IPS-18a (cell line): ENCODE measurements around the gene PPP1R9B.

Experiments
- H3K27ac ChIP-seq: one replicate; pipeline ENCODE4 v1.5.1; 2013; ENCODE audit warnings: low read length
- H3K27me3 ChIP-seq: one replicate; pipeline ENCODE4 v1.6.1; 2013; ENCODE audit warnings: mild to moderate bottlenecking, low read length; ENCODE audit not compliant: control insufficient read depth, insufficient read depth
- H3K36me3 ChIP-seq: one replicate; pipeline ENCODE4 v1.6.1; 2013; ENCODE audit warnings: low read depth, low read length; ENCODE audit not compliant: control insufficient read depth
- H3K4me1 ChIP-seq: one replicate; pipeline ENCODE4 v1.6.1; 2013; ENCODE audit warnings: low read depth, low read length; ENCODE audit not compliant: control insufficient read depth
- H3K4me3 ChIP-seq: one replicate; pipeline ENCODE4 v1.5.1; 2013; ENCODE audit warnings: low read length
- H3K9ac ChIP-seq: one replicate; pipeline ENCODE4 v1.6.1; 2013; ENCODE audit warnings: mild to moderate bottlenecking, low read length, moderate library complexity
- H3K9me3 ChIP-seq: one replicate; pipeline ENCODE4 v1.6.1; 2013; ENCODE audit warnings: low read depth, low read length; ENCODE audit not compliant: control insufficient read depth

Gene PPP1R9B

DNA sequence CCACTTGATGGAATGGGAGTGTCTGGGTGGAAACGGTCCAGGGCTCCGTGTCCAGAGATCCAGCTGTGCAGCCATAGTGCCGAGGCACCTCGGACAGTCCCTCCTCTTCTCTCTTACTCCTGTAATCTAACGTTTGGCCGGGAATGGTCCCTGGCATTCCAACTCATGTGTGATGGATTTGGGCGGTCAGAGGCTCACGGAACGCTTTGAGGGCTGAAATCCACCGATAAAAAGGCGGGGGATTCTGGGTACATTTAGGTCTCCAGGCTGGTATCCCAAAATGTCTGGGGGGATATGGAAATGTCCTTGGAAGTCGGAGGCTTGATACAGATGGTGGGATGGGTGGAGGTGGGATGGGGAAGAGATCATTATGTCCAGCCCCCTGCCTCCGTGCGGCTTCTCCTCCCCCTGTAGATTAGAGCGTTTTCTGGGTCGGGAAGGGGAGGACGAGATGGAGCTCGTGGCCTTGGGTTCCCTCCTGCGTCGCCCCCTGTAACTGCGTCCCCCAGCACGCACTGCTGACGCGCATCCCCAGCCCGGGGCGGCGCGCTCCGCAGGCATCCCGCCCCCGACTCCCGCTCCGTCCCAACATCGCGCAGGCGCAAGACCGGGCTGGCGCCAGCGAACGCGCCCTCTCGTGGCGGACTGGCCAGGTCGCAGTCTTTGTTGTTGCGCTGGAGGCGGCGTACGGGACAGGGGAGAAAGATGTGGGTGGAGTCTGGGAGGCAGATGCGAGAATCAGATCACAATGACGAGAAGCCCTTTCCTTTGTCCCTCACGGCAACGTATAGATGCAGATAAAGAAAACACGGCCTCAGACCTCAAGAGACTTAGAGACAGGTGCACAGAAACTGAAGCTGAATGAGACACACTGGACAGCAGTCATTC lies 10.8 kb upstream of the PPP1R9B start:
- Histone ChIP-seq H3K9me3 (no peaks in the 10 kb centered on the region), H3K4me3 (peak overlapping the region; percentile 72), H3K4me1 (peaks cover 9% of the 10 kb centered on the region), H3K36me3 (no peaks in the 10 kb centered on the region), H3K27ac (no peak overlapping the region), H3K9ac (peak overlapping the region; percentile 8), H3K27me3 (peaks cover 9% of the 10 kb centered on the region)

DNA sequence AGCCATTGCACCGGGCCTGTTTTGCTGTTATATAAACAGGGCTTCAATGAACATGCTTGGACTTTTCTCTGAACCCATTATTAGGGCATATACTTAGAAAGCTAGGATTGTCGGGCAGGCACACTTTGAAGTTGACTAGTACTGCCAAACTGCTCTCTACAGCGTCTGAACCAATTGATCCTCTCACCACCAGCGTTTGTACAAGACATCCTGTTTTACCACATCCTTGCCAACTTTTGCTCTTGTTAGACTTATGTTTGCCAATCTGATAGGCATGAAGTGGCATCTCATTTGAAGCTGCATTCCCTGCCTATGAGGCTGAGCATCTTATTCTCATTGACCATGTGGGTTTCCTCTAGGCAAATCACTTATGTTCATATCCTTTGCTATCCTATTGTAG lies 7.4 kb upstream of the PPP1R9B start:
- no peak overlapping the region for H3K9ac ChIP-seq
- H3K27me3 ChIP-seq: peaks cover 9% of the 10 kb centered on the region
- H3K9me3 ChIP-seq: no peaks in the 10 kb centered on the region
- H3K4me1 ChIP-seq: peaks cover 10% of the 10 kb centered on the region
- no peaks in the 10 kb centered on the region for H3K36me3 ChIP-seq
- no peak overlapping the region for H3K4me3 ChIP-seq
- no peak overlapping the region for H3K27ac ChIP-seq

DNA sequence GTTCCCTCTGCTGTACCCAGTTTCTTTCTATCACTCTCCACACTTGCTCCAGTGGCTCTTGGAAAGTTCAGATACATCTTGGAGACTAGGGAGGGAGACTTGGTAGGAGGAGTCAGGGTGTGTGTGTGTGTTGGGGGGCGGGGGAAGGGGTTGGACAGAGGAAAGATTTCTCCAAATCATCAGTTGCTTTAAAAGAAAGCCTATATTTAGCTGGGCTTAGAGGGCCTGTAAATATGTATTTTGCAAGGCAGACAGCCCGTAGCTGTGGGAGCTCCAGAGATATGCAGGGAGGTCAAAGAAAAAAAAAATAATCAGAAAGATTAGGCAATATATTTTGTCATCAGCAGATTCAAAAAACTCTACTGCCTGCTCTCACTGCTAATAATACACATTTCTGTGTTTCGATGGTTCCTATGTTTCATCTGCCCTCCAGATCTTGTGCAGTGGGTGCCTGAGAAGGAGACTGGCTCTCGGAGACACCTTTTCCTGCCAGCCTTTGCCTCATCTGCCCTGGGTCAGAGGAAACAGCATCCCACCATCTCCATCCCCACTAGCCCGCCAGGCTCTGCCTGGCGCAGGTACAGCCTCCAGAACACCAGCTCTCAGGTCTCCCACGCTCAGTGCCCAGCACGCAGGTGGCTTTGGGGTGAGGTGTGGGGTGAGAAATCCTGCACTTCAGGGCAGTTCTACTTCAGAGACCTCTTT lies 4.8 kb upstream of the PPP1R9B start:
- Histone ChIP-seq H3K9ac (no peak overlapping the region), H3K4me1 (peaks cover 9% of the 10 kb centered on the region), H3K27ac (no peak overlapping the region)

DNA sequence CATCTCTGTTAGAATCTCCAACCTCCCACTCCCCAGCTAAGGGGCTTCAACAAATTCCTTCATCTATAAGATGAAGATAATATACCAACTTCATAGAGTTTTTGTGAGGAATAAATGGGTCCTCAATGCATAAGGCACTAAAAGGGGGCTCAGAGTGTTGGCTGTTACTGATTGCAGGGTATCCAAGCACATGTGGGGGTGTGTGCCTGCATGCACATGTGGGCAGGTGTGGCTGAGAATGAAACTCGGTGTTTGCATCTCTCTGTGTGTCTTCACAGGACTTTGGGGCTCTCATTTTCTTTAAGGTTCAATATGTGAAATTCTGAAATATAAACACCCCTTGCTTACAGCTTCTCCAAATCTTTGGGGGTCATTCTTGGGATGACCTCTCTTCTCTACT lies 4.1 kb upstream of the PPP1R9B start:
- no peak overlapping the region for H3K27ac ChIP-seq

More for the DNA sequence above, 4.8 kb upstream of the PPP1R9B start:
- Histone ChIP-seq H3K27me3 (peaks cover 3% of the 10 kb centered on the region), H3K9me3 (no peaks in the 10 kb centered on the region), H3K36me3 (no peaks in the 10 kb centered on the region), H3K4me3 (no peak overlapping the region)

DNA sequence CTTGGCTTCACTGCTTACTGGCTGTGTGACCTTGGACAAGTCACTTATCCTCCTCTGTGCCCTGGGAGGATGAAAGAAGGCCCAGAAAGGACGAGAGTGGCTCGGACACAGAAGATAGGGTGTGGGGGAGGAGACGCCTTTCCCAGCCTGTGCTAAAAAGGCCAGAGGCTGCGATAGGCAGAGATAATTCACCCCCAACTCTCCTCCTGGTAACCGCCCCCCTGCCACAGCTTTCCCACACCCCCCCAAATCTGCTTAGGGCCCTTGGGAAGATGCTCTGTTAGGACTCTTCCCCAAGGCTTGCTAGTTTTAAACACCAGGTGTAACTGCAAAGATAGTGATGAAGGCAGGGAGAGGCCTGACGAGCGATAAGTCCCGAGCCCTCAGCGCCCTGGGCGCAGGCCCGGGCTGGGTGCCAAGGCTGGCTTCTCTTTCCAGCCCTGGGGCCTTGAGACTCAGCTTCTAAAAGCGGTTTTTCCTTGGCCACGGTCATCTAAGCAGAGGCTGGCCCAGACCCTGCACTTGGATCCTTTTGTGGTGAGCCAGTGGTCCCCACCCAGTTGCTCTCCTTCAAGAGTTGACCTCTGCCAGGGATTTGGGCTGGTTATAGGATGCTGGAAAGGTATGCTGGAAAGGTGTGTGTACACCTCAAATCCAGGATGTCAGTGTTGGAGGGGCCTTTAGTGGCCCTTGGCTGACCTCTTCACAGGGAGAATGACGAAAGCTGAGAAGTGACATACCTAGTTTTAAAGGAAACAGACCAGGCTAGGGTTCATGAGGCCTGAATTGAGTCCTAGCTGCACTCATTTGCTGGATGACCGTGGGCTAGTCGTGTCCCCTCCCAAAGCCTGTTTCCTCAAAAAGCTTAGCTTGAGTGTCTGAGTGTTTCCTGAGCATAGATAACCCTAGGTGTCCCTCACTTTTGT lies 3.4 kb upstream of the PPP1R9B start:
- no peaks in the 10 kb centered on the region for H3K9me3 ChIP-seq
- no peak overlapping the region for H3K9ac ChIP-seq
- H3K27me3 ChIP-seq: peaks cover 16% of the 10 kb centered on the region
- peaks cover 9% of the 10 kb centered on the region for H3K4me1 ChIP-seq
- no peaks in the 10 kb centered on the region for H3K36me3 ChIP-seq
- H3K27ac ChIP-seq: no peak overlapping the region
- no peak overlapping the region for H3K4me3 ChIP-seq

More for the DNA sequence above, 4.1 kb upstream of the PPP1R9B start:
- no peaks in the 10 kb centered on the region for H3K36me3 ChIP-seq
- no peak overlapping the region for H3K9ac ChIP-seq
- no peak overlapping the region for H3K4me3 ChIP-seq
- H3K4me1 ChIP-seq: peaks cover 9% of the 10 kb centered on the region
- peaks cover 10% of the 10 kb centered on the region for H3K27me3 ChIP-seq
- no peaks in the 10 kb centered on the region for H3K9me3 ChIP-seq

DNA sequence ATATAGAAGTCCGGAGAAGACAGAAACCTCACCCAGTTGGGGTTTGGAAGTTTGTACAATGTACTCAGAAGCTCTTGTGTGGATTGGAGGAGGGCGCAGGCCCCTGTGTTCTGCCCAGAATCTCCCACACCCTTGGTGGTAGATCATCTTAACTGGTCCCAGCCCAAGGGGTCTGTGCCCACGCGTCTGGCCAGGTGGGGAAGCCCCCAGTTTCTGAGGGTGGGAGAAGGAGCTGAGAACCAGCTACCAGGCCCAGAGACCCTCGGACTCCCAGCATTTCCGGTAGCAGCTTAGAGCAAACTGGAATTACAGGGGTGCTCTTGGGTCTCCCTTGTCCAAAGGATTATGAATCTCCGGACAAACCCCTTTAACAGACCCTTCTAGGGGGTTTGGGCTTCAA lies 2.3 kb upstream of the PPP1R9B start:
- Histone ChIP-seq H3K9ac (no peak overlapping the region), H3K4me3 (peak overlapping the region; percentile 47), H3K27me3 (peaks cover 21% of the 10 kb centered on the region)

DNA sequence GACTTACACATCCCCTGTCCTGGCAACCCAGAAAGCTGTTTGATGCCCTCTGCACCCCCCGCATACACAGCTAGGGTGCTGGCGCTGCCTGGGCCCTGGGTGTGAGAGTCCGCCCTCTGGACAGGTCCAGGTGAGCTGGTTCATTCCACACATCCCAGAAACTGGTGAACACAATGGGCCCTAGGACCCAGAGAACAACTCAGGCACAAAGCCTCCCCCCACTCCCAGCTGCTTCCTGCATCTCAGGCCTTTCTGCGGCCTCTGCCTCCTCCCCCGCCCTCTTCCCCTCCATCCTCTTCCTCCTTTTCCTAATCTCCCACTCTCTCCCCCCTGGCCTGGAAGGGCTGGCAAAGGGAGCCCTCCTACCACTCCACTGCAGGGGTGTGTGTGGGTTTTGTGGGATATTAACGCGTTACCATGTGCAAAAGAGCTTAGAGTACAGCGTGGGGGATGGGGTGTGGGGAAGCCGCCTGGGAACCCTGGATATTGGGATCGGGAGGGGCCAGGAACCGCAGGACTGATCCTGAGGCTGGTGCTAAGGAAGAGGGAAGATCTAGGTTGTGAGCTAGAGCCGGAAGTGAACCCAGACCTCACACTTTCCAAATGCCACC lies 1.6 kb upstream of the PPP1R9B start:
- Histone ChIP-seq H3K27me3 (peaks cover 21% of the 10 kb centered on the region), H3K36me3 (no peaks in the 10 kb centered on the region), H3K27ac (no peak overlapping the region), H3K9me3 (no peaks in the 10 kb centered on the region), H3K4me1 (peaks cover 24% of the 10 kb centered on the region), H3K4me3 (peak overlapping the region; percentile 47), H3K9ac (no peak overlapping the region)

More for the DNA sequence above, 2.3 kb upstream of the PPP1R9B start:
- H3K9me3 ChIP-seq: no peaks in the 10 kb centered on the region
- H3K36me3 ChIP-seq: no peaks in the 10 kb centered on the region
- H3K27ac ChIP-seq: no peak overlapping the region
- peaks cover 18% of the 10 kb centered on the region for H3K4me1 ChIP-seq

DNA sequence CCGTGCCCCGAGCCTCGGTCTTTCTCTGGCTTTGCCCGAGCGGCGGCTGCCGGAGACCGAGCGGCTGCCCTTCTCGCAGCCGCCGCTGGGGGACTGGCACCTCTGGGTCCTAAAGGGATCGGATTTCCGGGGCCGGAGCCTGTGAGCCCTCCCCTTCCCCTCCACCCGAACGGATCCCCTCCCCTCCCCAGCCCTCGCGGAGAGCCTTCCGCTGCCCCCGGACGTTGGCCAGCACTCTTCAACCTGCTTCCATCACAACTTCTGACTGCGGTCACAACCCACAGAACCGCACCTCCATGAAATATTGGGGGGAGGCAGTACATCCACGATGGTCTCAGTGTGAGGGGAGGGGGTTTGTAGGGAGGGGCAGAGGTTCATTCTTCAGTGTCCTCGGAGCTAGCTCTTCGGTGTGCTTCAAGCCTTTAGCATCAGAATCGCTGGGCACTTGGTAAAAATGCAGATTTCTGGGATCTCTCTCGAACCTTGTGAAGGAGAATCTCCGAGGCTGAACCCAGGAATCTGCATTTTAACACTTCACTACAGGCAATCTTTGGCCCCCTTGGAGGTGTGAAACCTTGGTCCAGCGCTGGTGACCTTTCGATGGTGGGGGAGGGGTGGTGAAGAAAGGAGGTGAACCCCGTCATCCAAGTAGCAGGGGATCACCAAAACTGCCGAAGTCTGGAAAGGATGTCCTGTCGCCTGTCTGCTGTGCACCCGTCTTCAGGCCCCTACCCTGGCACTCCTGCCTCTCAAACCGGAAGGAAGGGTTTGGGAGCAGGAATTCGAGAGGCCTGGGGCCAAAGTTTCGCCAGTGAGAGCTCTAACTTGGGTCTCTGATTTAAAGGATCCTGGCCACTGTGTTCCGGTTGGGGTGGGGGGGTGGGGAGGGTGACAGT lies 812 bp upstream of the PPP1R9B start:
- Histone ChIP-seq H3K9ac (no peak overlapping the region), H3K4me3 (peak overlapping the region; percentile 70), H3K27ac (no peak overlapping the region), H3K27me3 (peaks cover 21% of the 10 kb centered on the region), H3K4me1 (peaks cover 24% of the 10 kb centered on the region), H3K36me3 (no peaks in the 10 kb centered on the region), H3K9me3 (no peaks in the 10 kb centered on the region)

DNA sequence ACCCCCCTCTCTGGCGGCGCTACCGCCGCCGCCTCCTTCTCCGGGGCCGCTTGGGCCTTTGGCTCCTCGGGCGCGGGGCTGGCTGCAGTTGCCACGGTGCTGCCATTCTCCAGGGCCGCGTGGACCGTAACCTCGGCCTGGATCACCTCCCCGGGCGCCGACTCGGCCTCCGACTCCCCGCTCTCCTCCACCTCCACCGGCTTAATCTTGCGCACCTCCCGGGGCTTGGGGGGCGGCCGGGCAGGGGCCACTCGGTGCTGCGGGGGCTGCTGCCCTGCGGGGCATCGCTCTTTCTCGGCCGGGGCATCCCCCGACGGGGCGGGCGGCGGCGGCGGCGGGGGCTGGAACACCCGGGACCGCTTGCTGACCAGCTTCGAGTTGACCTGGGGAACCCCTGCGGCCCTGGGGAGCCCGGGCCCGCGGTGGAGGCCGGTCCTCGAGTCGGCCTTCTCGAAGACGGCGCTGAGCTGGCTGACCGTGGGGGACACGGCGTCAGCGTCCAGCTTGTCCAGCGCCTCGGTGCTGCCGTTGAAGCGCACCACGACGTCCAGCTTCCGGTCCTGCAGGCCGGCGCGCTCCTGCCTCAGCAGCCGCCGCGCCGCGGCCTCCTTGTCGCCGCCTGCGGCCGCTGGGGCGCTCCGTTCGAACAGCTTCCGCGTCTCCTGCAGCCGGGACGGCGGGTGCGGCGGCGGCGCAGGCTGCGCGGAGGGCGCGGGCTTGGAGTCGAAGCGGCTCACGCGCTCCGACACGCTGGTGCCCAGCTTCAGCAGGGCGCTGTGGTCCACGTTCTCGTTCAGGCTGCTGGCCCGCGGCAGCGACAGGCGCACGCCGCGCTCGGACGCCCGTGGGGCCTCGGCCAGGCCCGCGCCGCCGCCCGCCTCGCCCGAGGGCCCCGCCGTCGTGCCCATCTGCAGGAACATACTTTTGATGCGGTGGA lies 792 bp downstream of the PPP1R9B start:
- H3K36me3 ChIP-seq: no peaks in the 10 kb centered on the region
- peaks cover 21% of the 10 kb centered on the region for H3K27me3 ChIP-seq
- no peak overlapping the region for H3K9ac ChIP-seq
- H3K4me1 ChIP-seq: peaks cover 24% of the 10 kb centered on the region
- peak overlapping the region; percentile 70 for H3K4me3 ChIP-seq
- no peaks in the 10 kb centered on the region for H3K9me3 ChIP-seq
- H3K27ac ChIP-seq: no peak overlapping the region
